Renal cortex interstitium (tissue), 11 donors: ENCODE measurements around the gene FREM2. TPM values are rescaled to one million over a fixed set of nuclear protein-coding genes. Genes with fewer than 3 reads are reported as not detected.
A peak's percentile ranks its signal among the peaks of the same experiment; 100 is the strongest.

Experiments
- DNase-seq, 11 donors: peaks; one replicate each; pipeline ENCODE4 v3.0.0-alpha.2; 2013; ENCODE audit warnings: low read depth in 9 of 11, low spot score in 4 of 11; ENCODE audit errors: extremely low read depth in 1 of 11
- polyA plus RNA-seq, 3 donors: library from polyadenylated mRNA; unstranded; fragments of 120-200 nt; gene quantifications; one replicate each; pipeline ENCODE4 v1.2.1, GENCODE V29; 2013; ENCODE audit not compliant: insufficient read length in 3 of 3

Gene FREM2
- polyA plus RNA-seq, 3 donors = 43.7 to 47.7 (median 46.4) TPM

DNA sequence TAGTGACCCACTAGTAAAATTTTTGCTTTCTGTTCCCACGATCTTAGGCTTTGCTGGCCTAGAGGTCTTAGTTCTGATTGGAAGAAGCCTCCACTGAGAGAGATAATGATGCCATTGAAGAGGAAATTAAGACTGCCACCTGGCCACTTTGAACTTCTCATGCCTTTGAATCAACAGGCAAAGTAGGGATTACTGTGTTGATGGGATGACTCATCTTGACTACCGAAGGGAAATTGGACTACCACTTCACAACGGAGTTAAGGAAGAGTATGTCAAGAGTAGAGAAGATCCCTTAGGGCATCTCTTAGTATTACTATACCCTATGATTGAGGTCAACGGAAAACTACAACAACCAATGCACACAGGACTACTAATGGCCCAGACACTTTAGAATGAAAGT is 12.7 kb upstream of the FREM2 start:
- no peak for DNase-seq

- no peak for DNase-seq
These were observed 6.0 kb upstream of the FREM2 start for GRCh38 chr13:38680912-38681311.

GRCh38 chr13:38684714-38685113 is 2.2 kb upstream of the FREM2 start:
- DNase-seq = no peak

DNA sequence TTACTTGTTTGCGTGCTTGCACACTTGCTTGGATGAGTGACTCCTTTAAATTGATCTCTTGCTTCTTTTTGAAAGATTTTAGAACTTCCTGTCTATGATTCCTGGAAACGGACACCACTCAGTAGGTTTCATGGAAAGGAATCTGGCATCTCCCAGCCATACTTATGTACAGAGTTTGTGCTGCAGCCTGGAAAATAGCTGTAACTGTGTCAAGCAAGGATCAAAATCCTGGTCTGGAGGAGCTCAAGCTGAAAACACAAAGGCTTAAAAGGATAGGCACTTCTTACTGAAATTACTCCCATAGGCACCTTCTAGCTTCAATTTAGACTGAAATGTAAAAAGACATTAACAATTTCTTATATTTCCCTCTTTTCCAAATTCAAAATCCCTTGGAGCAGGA is 1.4 kb upstream of the FREM2 start:
- DNase-seq = no peak

DNA sequence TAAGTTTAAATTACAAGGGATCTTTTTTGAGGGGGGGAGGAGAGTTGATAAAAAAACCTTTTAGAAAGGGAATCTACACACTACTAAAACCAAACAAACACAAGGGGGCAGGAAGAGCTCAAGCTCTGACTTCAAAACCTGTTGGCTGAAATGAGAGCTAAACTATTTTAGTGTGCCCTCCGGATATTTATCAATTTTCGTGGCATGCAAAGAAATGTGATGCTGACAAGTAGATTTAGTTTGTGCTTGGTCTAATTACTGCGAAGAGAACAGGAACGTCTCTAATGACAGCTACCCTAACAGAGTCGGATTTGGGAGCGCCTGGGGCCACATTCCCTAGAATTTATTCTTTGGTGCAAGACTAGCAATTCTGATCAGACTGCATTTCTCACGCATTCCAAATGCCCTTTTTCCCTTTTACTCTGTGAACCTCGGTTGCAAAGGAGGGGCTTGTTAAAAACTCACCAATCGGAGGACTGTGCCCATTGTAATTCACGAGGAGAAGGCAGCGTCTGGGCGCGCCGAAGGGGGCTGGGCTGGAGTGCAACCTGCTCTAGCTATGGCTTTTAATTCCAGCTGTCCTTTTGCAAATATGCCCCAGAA is 802 bp upstream of the FREM2 start:
- DNase-seq = peak in 7 of 11 donors; percentile 31 to 64 (median 42)

DNA sequence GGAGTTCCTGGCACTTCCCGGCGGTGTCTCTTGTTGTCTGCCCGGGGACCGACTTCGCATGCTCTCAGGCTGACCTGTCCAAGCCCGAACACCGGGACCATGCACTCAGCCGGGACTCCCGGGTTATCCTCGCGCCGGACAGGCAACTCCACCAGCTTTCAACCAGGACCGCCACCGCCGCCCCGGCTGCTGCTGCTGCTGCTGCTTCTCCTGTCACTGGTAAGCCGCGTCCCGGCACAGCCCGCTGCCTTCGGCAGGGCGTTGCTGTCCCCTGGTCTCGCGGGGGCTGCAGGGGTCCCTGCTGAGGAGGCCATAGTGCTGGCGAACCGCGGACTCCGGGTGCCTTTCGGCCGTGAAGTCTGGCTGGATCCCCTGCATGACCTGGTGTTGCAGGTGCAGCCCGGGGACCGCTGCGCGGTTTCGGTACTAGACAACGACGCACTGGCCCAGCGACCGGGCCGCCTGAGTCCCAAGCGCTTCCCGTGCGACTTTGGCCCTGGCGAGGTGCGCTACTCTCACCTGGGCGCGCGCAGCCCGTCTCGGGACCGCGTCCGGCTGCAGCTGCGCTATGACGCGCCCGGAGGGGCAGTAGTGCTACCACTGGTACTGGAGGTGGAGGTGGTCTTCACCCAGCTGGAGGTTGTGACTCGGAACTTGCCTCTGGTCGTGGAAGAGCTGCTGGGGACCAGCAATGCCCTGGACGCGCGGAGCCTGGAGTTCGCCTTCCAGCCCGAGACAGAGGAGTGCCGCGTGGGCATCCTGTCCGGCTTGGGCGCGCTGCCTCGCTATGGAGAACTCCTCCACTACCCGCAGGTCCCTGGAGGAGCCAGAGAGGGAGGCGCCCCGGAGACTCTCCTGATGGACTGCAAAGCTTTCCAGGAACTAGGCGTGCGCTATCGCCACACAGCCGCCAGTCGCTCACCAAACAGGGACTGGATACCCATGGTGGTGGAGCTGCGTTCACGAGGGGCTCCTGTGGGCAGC is 661 bp downstream of the FREM2 start:
- DNase-seq = peak in 5 of 11 donors; percentile 18 to 36 (median 25)

DNA sequence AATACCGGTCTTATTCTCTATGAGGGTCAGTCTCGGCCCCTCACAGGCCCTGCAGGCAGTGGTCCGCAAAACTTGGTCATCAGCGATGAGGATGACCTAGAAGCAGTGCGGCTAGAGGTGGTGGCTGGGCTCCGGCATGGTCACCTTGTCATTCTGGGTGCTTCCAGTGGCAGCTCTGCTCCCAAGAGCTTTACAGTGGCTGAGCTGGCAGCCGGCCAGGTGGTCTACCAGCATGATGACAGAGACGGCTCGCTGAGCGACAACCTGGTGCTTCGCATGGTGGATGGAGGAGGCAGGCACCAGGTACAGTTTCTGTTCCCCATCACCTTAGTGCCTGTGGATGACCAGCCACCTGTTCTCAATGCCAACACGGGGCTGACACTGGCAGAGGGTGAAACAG is 1.8 kb downstream of the FREM2 start:
- DNase-seq = no peak

- DNase-seq = no peak
These were observed 3.4 kb downstream of the FREM2 start for GRCh38 chr13:38690231-38690630.

DNA sequence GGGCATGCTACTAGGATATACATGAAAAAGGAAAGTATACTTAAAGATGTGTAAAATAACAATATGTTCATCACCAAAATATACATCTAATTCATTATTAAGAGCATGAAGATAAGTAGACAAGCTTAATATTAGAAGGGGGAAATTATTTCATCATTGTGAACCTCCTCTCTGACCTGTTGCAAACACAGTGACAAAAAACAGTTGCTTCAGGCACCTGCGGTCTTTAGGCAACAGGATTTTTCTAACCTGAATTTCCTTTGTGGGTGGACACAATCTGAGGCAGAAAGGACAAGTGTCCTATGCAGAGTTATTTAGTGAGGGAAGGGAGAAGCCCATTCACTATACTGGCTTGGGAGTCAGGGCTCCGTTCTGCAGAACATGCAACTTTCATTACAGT is 6.3 kb downstream of the FREM2 start:
- no peak for DNase-seq

GRCh38 chr13:38693641-38694040 is 6.8 kb downstream of the FREM2 start:
- no peak for DNase-seq

DNA sequence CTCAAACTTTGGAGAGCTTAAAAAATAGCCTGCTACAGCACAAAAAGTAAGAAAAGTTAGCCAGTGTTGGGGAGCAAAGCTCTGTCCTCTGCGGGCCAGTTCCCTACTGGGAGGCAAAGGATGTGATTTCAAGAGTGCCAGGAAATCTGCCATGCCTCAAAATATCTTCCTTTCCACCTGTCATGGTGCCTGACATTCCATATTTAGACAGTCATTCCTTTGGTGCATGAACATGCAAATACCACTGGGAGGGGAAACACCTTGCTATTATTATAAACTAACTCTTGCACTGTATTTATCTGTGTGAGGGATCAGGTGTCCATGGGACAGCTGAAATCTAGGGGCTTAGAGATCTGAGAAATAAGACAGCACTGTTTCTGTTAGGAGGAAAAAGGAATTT is 10.3 kb downstream of the FREM2 start:
- no peak for DNase-seq

DNA sequence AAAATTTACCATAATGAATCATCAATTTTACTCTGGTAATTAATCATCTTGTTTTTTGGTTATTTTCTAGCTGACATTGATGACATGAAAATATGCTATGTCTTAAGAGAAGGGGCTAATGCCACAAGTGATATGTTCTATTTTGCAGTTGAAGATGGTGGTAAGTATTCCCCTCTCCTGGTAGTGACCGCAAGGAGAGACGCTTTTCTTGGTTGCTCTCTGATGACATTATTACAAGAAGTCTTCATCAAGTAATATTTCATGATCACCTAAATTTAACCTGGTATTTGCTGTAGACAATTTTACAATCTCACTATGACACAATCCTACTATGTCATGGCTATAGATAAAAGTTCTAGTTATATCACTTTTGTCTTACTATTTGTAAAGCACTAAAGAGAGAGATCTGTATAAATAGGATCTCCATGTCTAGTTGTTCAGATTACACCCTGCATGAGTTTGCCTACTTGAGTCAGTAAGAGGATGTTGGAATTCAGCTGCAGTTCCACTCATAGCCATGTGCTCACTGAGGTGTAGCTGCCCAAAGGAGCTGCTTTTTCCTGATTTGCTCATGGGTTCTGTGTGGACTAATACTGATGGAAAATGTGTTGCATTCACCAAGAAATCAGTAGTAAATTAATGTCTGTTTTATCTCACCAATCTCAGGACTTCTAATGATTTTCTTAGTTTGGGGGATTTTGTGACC is 10.9 kb downstream of the FREM2 start:
- no peak for DNase-seq

GRCh38 chr13:38700051-38700450 is 13.2 kb downstream of the FREM2 start:
- no peak for DNase-seq

GRCh38 chr13:38702669-38703068 is 15.8 kb downstream of the FREM2 start:
- DNase-seq = no peak

GRCh38 chr13:38703255-38703654 is 16.4 kb downstream of the FREM2 start:
- no peak for DNase-seq

GRCh38 chr13:38705365-38705764 is 18.5 kb downstream of the FREM2 start:
- DNase-seq = no peak

- peak in 1 of 11 donors; percentile 9 for DNase-seq
These were observed 20.6 kb downstream of the FREM2 start for GRCh38 chr13:38707460-38707859.

GRCh38 chr13:38713046-38713445 is 26.2 kb downstream of the FREM2 start:
- DNase-seq = no peak

GRCh38 chr13:38718374-38718773 is 31.5 kb downstream of the FREM2 start:
- DNase-seq = no peak

GRCh38 chr13:38730332-38730731 is 43.5 kb downstream of the FREM2 start:
- DNase-seq = no peak
